Panc1 (cell line): ENCODE data around the gene SAT1. TPM values are rescaled to one million over a fixed set of nuclear protein-coding genes. Genes with fewer than 3 reads are reported as not detected.

Experiments used
- ATAC-seq: fragments of 200-7000 bp; cut with Tn5 transposase; 2 replicates; pipeline ENCODE4 v1.9.1; 2020; ENCODE audit warnings: mild to moderate bottlenecking, moderate library complexity
- BruUV-seq: library from RNA; stranded (reverse); fragments of 400-500 nt; replicated peaks from 2 replicates; lab custom pipeline; 2021; lab: Mats Ljungman, UMichigan
- CTCF ChIA-PET: fragments of 300-600 bp; sonication (Branson Sonifier 250); formaldehyde crosslinking; loops from one replicate; lab custom pipeline; 2022; ENCODE audit warnings: antibody characterized with exemption; lab: Charles Lee
- POLR2A ChIA-PET: fragments of 300-600 bp; sonication (Branson Sonifier 250); formaldehyde crosslinking; loops from one replicate; lab custom pipeline; 2022; ENCODE audit warnings: antibody characterized with exemption; lab: Charles Lee
- DNase-seq: peaks from one replicate; pipeline ENCODE4 v3.0.0-alpha.2; 2010; ENCODE audit warnings: low read depth, low spot score
- H3K27ac ChIP-seq: 2 replicates; pipeline ENCODE4 v1.5.1; 2011; ENCODE audit warnings: mild to moderate bottlenecking, low read length, inconsistent platforms
- H3K27me3 ChIP-seq: fragments of 200-500 bp; sonication (Bioruptor generic); 2 replicates; pipeline ENCODE4 v1.6.0; 2014; ENCODE audit warnings: low read length, inconsistent platforms; ENCODE audit not compliant: control insufficient read depth, insufficient read depth
- H3K36me3 ChIP-seq: fragments of 200-500 bp; sonication (Bioruptor generic); 2 replicates; pipeline ENCODE4 v1.5.1; 2014; ENCODE audit warnings: inconsistent platforms, mild to moderate bottlenecking, low read length, moderate library complexity; ENCODE audit not compliant: control insufficient read depth, insufficient read depth
- H3K4me1 ChIP-seq: 2 replicates; pipeline ENCODE4 v1.5.1; 2011; ENCODE audit warnings: inconsistent platforms, mild to moderate bottlenecking, low read length, moderate library complexity; ENCODE audit not compliant: control insufficient read depth, insufficient read depth
- H3K4me3 ChIP-seq, 2 experiments: 2 replicates each; pipeline ENCODE4 v1.5.1; 2011 to 2012; ENCODE audit warnings: low read depth in 2 of 2, low read length in 2 of 2, mild to moderate bottlenecking in 2 of 2, inconsistent platforms in 1 of 2, moderate library complexity in 1 of 2
- H3K9me3 ChIP-seq: fragments of 200-500 bp; sonication (Bioruptor generic); 2 replicates; pipeline ENCODE4 v1.5.1; 2014; ENCODE audit warnings: low read depth, mild to moderate bottlenecking, inconsistent platforms, low read length, moderate library complexity; ENCODE audit not compliant: control insufficient read depth, insufficient read depth
- CTCF ChIP-seq: fragments of 450-650 bp; IDR thresholded peaks from 2 replicates; pipeline ENCODE4 v1.5.1; 2017; ENCODE audit warnings: mild to moderate bottlenecking
- POLR2AphosphoS5 ChIP-seq: IDR thresholded peaks from 2 replicates; pipeline ENCODE4 v1.6.1; 2012; ENCODE audit warnings: mild to moderate bottlenecking, low read depth, low read length, moderate library complexity
- REST ChIP-seq, 2 experiments: IDR thresholded peaks; 2 replicates each; pipeline ENCODE4 v1.6.1; 2011 to 2012; ENCODE audit warnings: low read depth in 2 of 2, control low read depth in 1 of 2, low read length in 1 of 2, mild to moderate bottlenecking in 1 of 2, moderate library complexity in 1 of 2; ENCODE audit not compliant: insufficient read depth in 1 of 2
- SIN3A ChIP-seq: IDR thresholded peaks from 2 replicates; pipeline ENCODE4 v1.6.1; 2012; ENCODE audit warnings: low read depth, mild to moderate bottlenecking, low read length, moderate library complexity, borderline replicate concordance; ENCODE audit not compliant: insufficient read depth
- TCF7L2 ChIP-seq: IDR thresholded peaks from 2 replicates; pipeline ENCODE4 v1.6.1; 2011; ENCODE audit warnings: mild to moderate bottlenecking, low read depth, low read length, inconsistent platforms
- in situ Hi-C: cut with HindIII; loops from 2 replicates; pipeline ENCODE4 v1.10.0; 2016; ENCODE audit warnings: low sequenced_read_pairs, low pct_unique_long_range_greater_than_20kb
- intact Hi-C: fragments of 100-400 bp; cut with micrococcal nuclease; formaldehyde crosslinking; loops from one replicate; pipeline ENCODE4 v1.10.0; 2022; ENCODE audit not compliant: unreplicated experiment
- total RNA-seq: library from RNA; stranded (reverse); gene quantifications from one replicate; pipeline ENCODE4 v1.2.1, GENCODE V29; 2021; ENCODE audit not compliant: unreplicated experiment

The SAT1 gene
- total RNA-seq, 1 experiment from 2014 or later: 173 TPM

- Histone ChIP-seq H3K27me3 (no peaks in the 10 kb centered on the region), H3K36me3 (peaks cover 3% of the 10 kb centered on the region; the same call in 1 of the 2 replicates), H3K27ac (peak overlapping the region; percentile 81), H3K9me3 (no peaks in the 10 kb centered on the region), H3K4me3 (peak overlapping the region; percentile 62 to 79), H3K4me1 (no peaks in the 10 kb centered on the region)
- ChIA-PET CTCF (interaction anchor here (0.6 kb wide), 1 partner anchor 87 kb away, joined by 3 read pairs; no protein-coding TSS in a partner anchor), POLR2A (interaction anchor here (0.6 to 1.8 kb wide), 3 partner anchors 16 to 123 kb away, joined by 4 to 15 read pairs (median 7); no protein-coding TSS in a partner anchor)
- intact Hi-C loops (loop anchor here (2.0 kb wide), 1 partner anchor 117 kb away; no protein-coding TSS in a partner anchor), in situ Hi-C loops (no loop called here)
- BruUV-seq: no TSS peak
- TF ChIP-seq CTCF (no peak), REST (IDR thresholded peaks at IDR 0.05; ENCODE audit: insufficient read depth in 1 of 2, low read depth in 2 of 2, low read length in 1 of 2) (no peak), POLR2AphosphoS5 (no peak; the same call in 1 of the 2 replicates), TCF7L2 (no peak), SIN3A (no peak)
- DNase-seq (no peak), ATAC-seq (no peak)
These were observed 856 bp downstream of the SAT1 start for GRCh38 chrX:23783589-23784469.

- TF ChIP-seq POLR2AphosphoS5 (no peak), REST (IDR thresholded peaks at IDR 0.05; ENCODE audit: insufficient read depth in 1 of 2, low read depth in 2 of 2, low read length in 1 of 2) (no peak)
- H3K4me3 ChIP-seq: peak overlapping the region; percentile 62 to 79
- peak overlapping the region; percentile 81 for H3K27ac ChIP-seq
- H3K4me1 ChIP-seq: no peaks in the 10 kb centered on the region
- H3K36me3 ChIP-seq: peaks cover 3% of the 10 kb centered on the region; the same call in 1 of the 2 replicates
- H3K9me3 ChIP-seq: no peaks in the 10 kb centered on the region
- no peak for DNase-seq
- no peak for ATAC-seq
- no peaks in the 10 kb centered on the region for H3K27me3 ChIP-seq
- intact Hi-C loops (loop anchor here (2.0 kb wide), 1 partner anchor 116 kb away; no protein-coding TSS in a partner anchor), in situ Hi-C loops (no loop called here)
- CTCF ChIA-PET: no interaction called here
- TSS peak; percentile 90 for BruUV-seq
- POLR2A ChIA-PET: interaction anchor here (0.6 to 0.7 kb wide), 3 partner anchors 15 to 402 kb away, joined by 3 to 7 read pairs (median 4); no protein-coding TSS in a partner anchor
These were observed 1.7 kb downstream of the SAT1 start for GRCh38 chrX:23784470-23785331.
